GM19035 (cell line): ENCODE measurements around the gene NSMCE4A.
"Not testable (repeated sequence)": the region's sequence is repeated elsewhere in the genome, so short reads cannot be mapped to it uniquely, and the experiment has no call there.

Experiments used
- ATAC-seq: cut with Tn5 transposase; IDR thresholded peaks from one replicate; pipeline ENCODE4 v1.9.1; 2021; ENCODE audit not compliant: unreplicated experiment

NSMCE4A gene

DNA sequence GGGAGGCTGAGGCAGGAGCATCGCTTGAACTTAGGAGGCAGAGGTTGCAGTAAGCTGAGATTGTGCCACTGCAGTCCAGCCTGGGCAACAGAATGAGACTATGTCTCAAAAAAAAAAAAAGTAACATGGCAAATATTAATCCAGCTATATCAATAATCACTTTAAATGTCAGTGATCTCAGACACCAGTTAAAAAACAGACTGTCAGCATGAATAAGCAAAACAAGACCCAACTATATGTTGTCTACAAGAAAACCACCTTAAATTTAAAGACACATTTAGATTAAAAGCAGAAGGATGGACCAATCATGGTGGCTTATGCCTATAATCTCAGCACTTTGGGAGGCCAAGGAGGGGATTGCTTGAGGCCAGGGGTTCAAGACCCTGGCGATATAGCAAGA lies 38.7 kb downstream of the NSMCE4A start:
- ATAC-seq = no peak

DNA sequence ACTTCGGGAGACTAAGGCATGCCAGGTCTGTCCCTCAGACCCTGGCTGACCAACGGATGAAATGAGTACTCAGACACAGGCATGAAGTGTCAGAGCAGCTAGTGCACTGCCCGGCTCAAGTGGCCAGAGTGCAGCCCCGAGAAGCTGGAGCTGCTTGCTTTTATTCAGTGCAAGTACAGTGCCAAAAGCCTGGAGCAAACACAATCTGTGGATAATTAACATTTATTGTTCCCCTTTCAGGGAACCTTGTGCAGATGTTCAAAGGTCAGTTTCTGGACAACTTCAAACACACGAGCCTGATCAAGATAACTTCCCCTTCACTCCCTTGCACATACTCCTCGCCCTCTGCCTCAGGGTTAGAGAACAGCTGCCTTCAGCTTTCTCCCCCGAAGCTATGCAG lies 39.3 kb downstream of the NSMCE4A start:
- no peak for ATAC-seq

DNA sequence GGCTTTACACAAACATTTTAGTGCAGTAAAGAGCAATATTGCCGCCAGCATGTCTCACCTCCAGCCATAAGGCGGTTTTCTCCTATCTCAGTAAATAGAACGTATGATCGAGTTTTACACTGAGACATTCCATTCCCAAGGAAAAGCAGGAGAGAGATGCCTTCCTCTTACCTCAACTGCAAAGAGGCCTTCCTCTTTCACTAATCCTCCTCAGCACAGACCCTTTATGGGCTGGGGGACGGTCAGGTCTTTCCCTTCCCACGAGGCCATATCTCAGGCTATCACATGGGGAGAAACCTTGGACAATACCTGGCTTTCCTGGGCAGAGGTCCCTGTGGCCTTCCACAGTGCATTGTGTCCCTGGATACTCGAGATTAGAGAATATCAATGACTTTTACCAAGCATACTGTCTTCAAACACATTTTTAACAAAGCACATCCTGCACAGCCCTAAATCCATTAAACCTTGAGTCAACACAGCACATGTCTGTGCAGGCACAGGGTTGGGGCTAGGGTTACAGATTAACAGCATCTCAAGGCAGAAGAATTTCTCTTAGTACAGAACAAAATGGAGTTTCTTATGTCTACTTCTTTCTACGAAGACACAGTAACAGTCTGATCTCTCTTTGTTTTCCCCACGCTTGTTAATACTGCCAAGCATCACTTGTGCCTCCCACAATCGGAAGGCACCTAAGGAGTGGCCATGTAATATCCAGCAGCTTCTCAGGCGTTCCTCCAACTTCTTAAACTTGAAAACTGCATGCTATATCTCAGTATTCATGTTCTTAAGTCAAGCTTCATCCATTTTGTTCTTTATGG lies 44.5 kb downstream of the NSMCE4A start:
- not testable (repeated sequence) for ATAC-seq

DNA sequence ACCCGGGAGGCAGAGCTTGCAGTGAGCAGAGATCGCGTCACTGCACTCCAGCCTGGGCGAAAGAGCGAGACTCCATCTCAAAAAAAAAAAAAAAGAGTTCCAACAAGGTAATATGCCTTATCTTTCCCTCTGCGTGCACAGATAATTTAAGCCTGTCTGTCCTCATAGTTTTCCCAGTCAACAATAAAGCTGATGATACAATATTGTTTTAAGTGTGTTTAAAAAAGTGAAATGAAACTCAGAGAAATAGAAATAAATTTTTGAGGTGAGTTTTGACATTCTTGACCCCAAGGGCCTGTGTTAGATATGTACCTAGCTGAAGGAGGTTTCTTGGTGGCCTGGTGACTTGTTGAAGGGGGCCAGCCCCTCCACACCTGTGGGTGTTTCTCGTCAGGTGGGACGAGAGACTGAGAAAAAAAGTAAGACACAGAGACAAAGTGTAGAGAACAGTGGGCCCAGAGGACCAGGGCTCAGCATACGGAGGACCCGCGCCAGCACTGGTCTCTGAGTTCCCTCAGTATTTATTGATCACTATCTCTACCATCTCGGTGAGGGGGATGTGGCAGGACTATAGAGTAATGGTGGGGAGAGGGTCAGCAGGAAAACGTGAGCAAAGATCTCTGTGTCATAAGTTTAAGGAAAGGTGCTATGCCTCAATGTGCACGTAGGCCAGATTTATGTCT lies 45.3 kb downstream of the NSMCE4A start:
- not testable (repeated sequence) for ATAC-seq

DNA sequence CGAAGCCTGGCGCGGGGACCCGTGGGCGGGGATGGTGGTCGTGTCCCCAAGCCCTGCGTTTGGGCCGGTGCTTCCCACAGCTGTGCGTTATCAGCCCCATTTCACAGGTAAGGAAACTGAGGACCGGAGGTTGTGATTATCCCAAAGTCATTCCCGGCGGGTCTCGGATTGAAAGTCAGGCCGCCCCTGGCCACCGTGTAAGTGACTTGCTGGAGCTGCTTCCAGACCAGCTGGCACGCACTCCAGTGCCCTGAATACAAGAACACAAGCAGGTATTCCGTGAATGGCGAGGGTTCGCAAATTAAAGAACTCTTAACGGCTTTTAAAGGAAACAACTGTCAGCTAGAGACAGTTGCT lies 46.5 kb downstream of the NSMCE4A start:
- peak; percentile 11 for ATAC-seq

DNA sequence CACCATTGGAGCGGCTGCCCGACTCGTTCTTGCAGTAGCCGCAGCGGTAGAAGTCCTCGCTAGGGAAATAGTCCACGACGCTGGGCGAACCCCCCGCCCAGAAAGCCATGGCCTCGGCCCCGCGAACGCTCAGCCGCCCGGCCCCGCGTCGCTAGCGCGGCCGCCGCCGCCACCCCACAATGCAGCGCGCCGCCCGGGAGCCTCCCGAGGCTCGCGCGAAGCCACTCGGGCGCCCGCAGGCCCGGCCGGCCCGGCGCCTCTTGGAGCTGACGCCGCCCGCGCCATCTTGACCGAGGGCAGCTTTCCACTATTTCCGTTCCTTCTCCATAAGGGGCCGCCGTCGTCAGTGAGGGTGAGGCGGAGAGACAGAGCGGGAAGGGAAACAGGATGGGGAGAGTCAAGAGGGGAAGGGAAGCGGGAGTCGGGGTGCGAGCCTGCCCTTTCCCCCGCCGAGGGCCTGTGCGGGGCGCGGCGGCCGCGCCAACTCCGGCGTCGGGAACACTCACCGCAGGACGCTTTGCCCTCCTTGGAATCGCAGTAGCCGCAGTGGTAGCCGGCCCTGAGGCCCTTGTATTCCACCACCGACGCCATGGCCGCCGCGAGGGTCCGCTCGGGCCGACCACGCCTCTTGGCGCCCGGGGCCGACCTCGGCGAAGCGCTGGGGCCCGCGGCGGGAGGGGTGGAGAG lies 47.0 kb downstream of the NSMCE4A start, which contains the start of gene ATE1:
Gene ATE1, minus strand, starts transcription at position 191 of the 687 bp plus-strand sequence. Its CDS starts 82 bp downstream, at position 109.
- ATAC-seq = peak; percentile 87

DNA sequence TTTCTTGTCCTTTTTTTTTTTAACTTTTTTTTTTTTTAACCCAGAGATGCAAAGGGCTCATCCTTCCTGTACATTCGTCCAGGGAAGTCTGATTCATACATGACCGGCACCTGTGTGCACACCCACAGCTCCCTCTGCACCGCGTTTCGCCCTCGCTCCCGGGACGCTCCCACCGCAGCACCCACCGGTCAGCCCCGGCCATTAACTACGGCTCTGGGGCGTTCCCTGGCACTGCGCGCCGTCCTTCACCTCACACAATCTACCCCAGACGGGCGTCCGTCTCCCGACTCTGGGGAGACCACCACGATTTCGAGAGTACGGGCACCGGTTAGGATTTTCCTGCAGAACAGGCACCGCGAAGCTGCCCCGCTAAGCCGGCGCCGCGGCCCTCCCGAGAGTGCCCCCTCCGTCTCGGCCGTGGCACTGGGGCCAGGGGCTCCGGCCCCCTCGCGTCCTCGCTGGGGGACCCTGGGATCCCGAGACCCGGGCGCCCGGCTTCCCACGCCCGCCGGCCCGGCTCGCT lies 47.6 kb downstream of the NSMCE4A start:
- ATAC-seq = peak; percentile 36

DNA sequence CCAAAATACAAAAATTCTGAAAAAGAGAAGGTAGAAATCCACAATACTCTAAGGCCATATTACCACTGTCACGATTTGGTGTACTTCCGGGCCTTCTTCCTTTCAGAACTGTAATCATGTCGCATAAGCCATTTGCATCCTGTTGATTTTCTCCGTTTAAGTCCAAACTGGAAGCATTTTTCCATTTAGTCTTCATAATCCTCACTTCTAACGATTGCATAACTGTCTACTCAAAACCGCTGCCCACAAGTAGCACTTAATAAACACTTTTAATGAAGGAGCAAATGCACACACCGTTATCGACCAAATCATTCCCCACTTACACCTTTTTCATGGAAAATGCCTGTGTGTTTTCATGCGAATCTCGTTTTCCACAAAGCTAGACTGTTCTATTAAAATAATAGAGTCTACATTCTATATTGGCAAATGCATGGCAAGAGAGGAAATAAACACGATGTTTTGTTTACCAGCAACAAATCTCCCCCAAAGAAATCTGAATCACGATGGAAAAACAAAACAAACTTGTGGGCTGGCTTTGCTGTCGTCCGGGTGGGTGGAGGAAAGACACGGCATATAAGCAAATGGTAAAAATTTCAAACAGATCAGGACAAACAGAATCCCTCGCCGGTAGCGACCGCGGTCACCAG lies 48.2 kb downstream of the NSMCE4A start:
- peak; percentile 11 for ATAC-seq

DNA sequence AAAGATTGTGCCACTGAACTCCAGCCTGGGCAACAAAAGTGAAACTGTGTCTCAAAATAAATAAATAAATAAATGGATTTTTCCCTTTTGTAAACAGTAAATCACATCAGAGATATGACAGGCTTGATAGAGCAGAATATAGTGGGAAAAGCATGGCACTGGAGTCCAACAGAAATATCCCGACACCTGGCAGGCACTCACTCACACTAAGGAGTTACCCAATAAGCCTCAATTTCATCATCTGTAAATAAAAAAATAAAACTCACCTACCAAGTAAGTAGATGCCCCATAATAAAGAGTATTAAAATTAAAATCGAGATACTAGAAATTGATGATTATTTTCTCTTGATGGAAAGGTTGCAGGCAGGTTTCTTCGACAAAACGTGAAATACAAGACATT lies 48.9 kb downstream of the NSMCE4A start:
- no peak for ATAC-seq

DNA sequence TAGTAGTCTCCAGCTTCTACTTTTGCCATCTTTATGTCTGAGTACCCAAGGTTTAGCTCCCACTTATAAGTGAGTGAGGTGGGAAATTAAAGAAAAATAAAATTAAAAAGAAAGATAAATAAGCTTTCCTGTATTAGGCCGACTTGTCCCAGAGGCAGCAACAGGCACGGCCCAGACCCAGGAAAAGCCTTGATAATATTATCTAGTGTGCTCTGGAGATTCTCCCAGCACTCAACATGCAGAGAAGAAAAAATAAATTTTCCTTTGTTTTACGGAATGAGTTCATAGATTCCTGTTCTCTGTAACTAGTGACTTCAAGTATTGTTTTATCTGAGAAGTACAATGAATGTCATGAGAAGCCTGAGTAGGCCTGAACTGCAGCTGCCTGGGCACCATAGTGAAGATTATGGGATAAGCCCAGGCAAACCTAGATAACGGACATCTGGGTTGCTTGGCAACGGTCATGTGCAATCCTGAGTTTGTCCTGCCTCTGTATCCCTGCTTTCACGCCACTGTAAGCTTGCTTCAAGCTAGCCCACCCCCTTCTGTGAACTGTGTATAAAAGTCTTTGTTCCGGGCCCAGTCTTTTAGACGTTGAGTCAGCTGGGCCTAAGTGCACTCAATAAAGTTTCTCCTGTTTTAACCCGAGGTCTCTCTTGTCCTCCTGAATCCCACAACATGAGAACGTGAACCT lies 53.6 kb downstream of the NSMCE4A start:
- no peak for ATAC-seq

DNA sequence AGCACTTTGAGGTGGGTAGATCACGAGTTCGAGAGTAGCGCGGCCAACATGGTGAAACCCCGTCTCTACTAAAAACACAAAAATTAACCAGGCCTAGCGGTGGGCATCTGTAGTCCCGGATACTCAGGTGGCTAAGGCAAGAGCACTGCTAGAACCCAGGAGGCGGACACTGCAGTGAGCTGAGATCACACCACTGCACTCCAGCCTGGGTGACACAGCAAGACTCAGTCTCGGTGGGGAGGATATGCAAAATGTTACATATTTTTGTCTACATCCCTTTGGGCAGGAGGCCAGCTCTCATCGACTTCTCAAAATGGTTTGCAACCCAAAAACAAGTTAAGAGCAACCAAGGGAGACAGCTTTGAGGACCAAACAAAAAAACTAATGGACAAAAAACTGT lies 55.4 kb downstream of the NSMCE4A start:
- peak; percentile 59 for ATAC-seq

DNA sequence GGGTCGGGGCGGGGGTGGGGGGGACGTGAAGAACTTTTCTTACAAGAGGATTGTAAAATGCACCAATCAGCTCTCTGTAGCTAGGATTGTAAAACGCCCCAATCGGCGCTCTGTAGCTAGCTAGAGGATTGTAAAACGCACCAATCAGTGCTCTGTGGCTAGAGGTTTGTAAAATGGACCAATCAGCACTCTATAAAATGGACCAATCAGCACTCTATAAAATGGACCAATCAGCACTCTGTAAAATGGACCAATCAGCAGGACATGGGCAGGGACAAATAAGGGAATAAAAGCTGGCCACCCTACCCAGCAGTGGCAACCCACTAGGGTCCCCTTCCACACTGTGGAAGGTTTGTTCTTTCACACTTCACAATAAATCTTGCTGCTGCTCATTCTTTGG lies 56.2 kb downstream of the NSMCE4A start:
- not testable (repeated sequence) for ATAC-seq

DNA sequence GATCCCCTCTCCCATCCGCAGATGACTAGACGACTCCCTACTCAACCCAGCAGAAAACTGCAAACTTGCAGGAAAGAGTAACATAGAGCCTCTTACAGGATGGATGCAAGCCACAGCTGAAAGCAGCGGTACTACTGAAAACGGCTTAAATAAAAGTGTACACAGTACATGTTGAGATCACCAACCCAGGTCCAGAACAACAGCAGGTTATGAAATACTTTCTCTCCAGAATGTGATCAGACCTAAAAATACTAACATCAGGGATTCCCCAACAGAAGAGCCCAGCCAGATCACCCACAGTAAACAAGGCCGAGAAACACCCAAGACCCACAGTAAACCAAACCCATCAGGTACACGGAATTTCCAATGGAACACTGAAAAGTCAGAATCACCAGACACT lies 60.4 kb downstream of the NSMCE4A start:
- no peak for ATAC-seq

DNA sequence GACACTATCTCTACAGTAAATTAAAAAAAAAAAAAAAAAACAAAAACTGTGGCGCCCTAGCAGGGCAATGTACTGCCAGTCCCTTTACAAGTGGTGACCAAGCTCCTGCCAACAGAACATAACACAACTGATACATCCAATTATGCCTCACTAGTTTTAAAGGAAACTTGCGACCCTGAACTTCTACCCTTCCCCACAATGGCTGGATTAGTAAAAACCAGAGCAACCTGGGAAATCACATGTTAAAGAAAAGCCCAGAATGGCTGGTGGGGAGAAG lies 63.7 kb downstream of the NSMCE4A start:
- ATAC-seq = no peak

DNA sequence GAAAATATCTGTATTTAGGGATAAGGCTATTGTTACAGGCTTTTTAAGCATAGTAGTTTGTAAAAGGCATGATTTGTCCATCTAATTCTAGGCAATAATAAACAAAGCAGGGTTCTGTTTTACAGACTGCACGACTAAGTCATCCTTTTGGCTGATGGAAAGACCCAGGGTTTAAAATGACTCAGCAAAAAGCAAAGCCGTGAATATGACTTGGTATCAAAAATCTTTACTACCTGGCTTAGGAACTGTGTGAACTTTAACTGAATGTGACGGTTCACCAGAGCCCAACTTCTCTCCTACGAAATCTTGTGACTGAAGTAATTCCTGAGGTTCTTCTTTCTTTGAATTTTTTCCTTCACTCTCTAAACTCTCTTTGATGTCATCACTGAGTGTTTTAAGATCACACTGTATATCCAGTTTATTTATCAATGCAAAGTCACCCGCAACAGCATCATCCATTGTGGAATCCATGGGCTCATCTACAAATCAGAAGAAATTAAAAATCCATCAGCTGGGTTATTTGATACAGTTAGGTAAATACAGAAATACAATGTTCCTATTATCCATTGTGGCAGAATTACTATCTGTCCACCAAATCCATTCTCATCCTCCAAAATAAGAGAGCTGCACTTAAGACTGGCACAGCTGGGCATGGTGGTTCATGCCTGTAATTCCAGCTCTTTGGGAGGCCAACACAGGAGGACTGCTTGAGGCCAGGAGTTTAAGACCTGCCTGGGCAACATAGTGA lies 64.2 kb downstream of the NSMCE4A start:
- no peak for ATAC-seq
